ENCODE data around the gene MPZ.

- TF ChIP-seq CTCF (IDR thresholded peaks at IDR 0.05) (no peak), EP300 (IDR thresholded peaks at IDR 0.05) (no peak)
Measured at GRCh38 chr1:161266202-161266601, 43.6 kb downstream of the MPZ start.

Data from upper lobe of left lung (tissue), 4 donors.